ENCODE results near the gene WDR88.

DNA sequence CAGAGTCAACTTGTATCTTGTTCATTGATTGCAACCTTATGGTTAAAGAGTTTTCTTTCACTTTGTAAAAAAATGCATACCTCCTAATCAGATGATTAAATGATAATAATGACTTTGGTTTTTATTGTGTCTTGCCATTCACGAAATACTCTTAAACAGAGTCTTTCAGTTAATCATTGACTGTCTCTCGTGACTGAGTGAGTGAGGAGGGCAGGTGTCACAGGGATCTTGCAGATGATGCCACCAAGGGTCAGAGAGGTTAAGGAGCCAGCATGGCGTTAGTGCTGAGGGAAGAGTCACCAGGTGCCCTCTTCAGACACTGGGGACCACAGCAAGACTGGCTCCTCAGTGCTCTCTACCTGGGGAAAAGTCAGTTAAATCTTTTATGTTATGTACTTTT lies 42.9 kb upstream of the WDR88 start:
- TF ChIP-seq CTCF (IDR thresholded peaks at IDR 0.05) (no peak), POLR2A (IDR thresholded peaks at IDR 0.05) (no peak)
